ENCODE measurements around the gene RABL6.
"Not testable (repeated sequence)": the region's sequence is repeated elsewhere in the genome, so short reads cannot be mapped to it uniquely, and the experiment has no call there.

Gene RABL6

DNA sequence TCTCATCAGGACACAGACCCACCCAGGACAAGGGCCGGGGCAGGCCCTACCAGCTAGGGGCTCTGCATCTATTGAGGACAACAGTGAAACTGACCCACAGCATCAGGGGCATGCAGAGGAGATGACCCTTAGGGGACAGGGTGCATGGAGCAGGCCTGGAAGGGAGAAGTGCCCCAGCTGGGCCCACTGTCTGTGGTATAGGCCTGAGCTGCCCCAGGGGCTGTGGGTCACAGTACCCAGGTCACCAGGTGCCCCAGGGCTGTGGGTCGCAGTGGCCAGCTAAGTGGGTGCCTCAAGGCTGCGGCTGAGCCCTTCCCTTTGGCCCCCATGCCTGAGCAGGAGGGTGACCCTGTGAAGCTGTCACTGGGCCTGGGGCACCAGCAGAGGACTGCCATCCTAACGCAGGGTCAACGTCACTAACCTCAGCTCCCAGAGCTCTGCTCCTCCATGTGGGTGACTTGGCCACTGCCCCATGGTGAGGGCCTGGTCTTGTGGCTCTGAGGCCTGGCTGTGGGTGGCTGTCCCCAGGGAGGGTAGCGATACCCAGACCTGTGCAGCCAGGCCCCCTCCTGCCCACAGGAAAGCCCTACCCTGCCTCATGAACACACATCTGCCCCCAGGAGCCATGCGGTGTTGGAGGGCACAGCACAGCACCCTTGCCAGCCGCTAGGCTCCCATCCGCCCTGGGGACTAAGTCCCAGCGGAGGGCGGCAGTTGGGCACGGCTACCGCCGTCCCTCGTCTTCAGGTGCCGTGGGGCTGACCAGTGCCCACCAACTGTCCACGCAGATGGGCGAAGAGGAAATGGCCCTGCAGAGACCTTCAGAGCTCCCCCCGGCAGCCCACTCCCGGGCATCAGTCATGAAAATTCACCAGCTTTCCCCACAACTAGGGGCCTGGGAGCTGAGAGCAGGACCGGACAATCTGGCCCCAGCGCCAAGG, 53.5 kb downstream of the RABL6 start:
- Histone ChIP-seq H3K9me3 (ENCODE audit: control insufficient read depth in 5 of 5, low read length in 5 of 5) (no peaks in the 10 kb centered on the region), H3K27ac (ENCODE audit: low read depth, low read length) (no peak overlapping the region), H3K4me3 (ENCODE audit: low read depth in 1 of 5, low read length in 5 of 5) (no peak overlapping the region), H3K4me1 (ENCODE audit: control insufficient read depth in 5 of 5, insufficient read depth in 5 of 5, low read length in 5 of 5) (peaks cover 2 to 40% (median 27%) of the 10 kb centered on the region in 5 donors), H3K27me3 (ENCODE audit: control insufficient read depth in 5 of 5, insufficient read depth in 4 of 5, low read length in 5 of 5) (no peaks in the 10 kb centered on the region), H3K36me3 (ENCODE audit: control insufficient read depth in 5 of 5, insufficient read depth in 5 of 5, low read length in 5 of 5) (peaks cover 0 to 45% (median 34%) of the 10 kb centered on the region in 5 donors), H3K9ac (ENCODE audit: low read length in 5 of 5) (no peak overlapping the region)

DNA sequence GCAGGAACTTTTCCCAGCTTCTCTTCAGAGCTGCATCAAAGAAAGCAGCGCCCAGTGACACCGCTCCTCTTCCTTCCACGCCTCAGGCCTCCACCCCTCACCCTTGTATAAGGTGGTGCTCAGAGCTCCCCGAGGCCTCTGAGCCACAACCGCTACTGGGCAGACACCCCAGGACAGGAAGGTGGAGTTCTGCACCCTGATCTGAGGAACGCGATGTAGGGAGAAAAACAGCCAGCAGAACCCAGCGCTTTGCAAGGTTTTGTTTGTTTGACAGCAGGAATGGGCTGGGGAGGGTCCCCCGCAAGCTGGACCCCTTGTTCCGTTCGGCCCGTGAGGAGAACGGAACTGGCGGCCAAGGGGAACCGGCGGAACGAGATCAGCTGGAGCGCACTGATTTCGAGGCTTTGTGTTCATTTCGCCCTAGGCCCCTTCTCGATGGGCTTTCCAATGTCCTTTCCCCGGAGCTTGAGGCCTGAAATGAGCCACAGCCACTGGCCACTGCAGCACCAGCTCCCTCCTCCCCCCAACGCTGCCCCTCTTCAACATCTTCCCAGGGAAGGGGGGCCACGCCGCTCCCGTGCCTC, 54.2 kb downstream of the RABL6 start:
- Histone ChIP-seq H3K4me3 (ENCODE audit: low read depth in 1 of 5, low read length in 5 of 5) (no peak overlapping the region), H3K27me3 (ENCODE audit: control insufficient read depth in 5 of 5, insufficient read depth in 4 of 5, low read length in 5 of 5) (no peaks in the 10 kb centered on the region), H3K4me1 (ENCODE audit: control insufficient read depth in 5 of 5, insufficient read depth in 5 of 5, low read length in 5 of 5) (peaks cover 2 to 41% (median 31%) of the 10 kb centered on the region in 5 donors), H3K9me3 (ENCODE audit: control insufficient read depth in 5 of 5, low read length in 5 of 5) (no peaks in the 10 kb centered on the region), H3K36me3 (ENCODE audit: control insufficient read depth in 5 of 5, insufficient read depth in 5 of 5, low read length in 5 of 5) (peaks cover 0 to 45% (median 34%) of the 10 kb centered on the region in 5 donors), H3K9ac (ENCODE audit: low read length in 5 of 5) (no peak overlapping the region), H3K27ac (ENCODE audit: low read depth, low read length) (no peak overlapping the region)

- Histone ChIP-seq H3K9ac (ENCODE audit: low read length in 5 of 5) (no peak overlapping the region), H3K4me3 (ENCODE audit: low read depth in 1 of 5, low read length in 5 of 5) (no peak overlapping the region), H3K36me3 (ENCODE audit: control insufficient read depth in 5 of 5, insufficient read depth in 5 of 5, low read length in 5 of 5) (peaks cover 0 to 45% (median 34%) of the 10 kb centered on the region in 5 donors), H3K27ac (ENCODE audit: low read depth, low read length) (no peak overlapping the region), H3K9me3 (ENCODE audit: control insufficient read depth in 5 of 5, low read length in 5 of 5) (no peaks in the 10 kb centered on the region), H3K27me3 (ENCODE audit: control insufficient read depth in 5 of 5, insufficient read depth in 4 of 5, low read length in 5 of 5) (no peaks in the 10 kb centered on the region), H3K4me1 (ENCODE audit: control insufficient read depth in 5 of 5, insufficient read depth in 5 of 5, low read length in 5 of 5) (peaks cover 2 to 41% (median 33%) of the 10 kb centered on the region in 5 donors)
Observed at GRCh38 chr9:136862849-136863622, 55.3 kb downstream of the RABL6 start.

DNA sequence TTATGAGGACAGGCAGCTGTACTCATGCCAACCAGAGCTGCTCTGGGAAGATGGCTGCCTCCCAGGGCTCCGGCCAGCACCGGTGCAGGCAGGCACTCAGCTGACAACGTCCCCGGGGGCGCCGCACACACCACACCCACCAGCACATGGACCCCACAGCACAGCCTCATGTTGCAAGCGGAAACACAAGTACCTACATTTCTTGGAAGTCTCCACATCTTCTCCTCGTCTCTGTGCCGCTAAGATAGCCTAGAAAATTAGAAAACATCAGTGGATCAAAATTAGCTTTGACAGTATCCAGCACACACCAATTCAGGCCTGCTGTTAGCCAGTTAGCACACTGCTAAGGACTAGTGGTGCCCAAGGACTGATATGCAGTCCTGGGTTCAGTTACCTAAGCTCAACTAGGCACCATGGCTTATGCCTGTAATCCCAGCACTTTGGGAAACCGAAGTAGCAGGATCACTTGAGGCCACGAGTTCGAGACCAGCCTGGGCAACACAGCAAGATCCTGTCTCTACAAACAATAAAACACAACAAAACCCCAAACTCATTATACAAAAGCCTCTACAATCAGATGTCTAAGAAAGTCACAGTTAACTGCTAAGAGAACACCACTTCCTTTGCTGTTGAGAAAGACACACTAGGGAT, 56.0 kb downstream of the RABL6 start:
- Histone ChIP-seq H3K9ac (ENCODE audit: low read length in 5 of 5) (no peak overlapping the region), H3K4me1 (ENCODE audit: control insufficient read depth in 5 of 5, insufficient read depth in 5 of 5, low read length in 5 of 5) (peaks cover 2 to 36% (median 32%) of the 10 kb centered on the region in 5 donors), H3K4me3 (ENCODE audit: low read depth in 1 of 5, low read length in 5 of 5) (no peak overlapping the region), H3K27ac (ENCODE audit: low read depth, low read length) (no peak overlapping the region), H3K36me3 (ENCODE audit: control insufficient read depth in 5 of 5, insufficient read depth in 5 of 5, low read length in 5 of 5) (peaks cover 0 to 42% (median 34%) of the 10 kb centered on the region in 5 donors), H3K27me3 (ENCODE audit: control insufficient read depth in 5 of 5, insufficient read depth in 4 of 5, low read length in 5 of 5) (no peaks in the 10 kb centered on the region), H3K9me3 (ENCODE audit: control insufficient read depth in 5 of 5, low read length in 5 of 5) (peaks cover 0 to 3% (median 0%) of the 10 kb centered on the region in 5 donors)

- no peak overlapping the region for H3K27ac ChIP-seq (ENCODE audit: low read depth, low read length)
- peak overlapping the region; percentile 65 to 85 (median 81) for H3K4me3 ChIP-seq (ENCODE audit: low read depth in 1 of 5, low read length in 5 of 5)
- peaks cover 0 to 3% (median 0%) of the 10 kb centered on the region in 5 donors for H3K9me3 ChIP-seq (ENCODE audit: control insufficient read depth in 5 of 5, low read length in 5 of 5)
- H3K27me3 ChIP-seq (ENCODE audit: control insufficient read depth in 5 of 5, insufficient read depth in 4 of 5, low read length in 5 of 5), result no peaks in the 10 kb centered on the region
- H3K4me1 ChIP-seq (ENCODE audit: control insufficient read depth in 5 of 5, insufficient read depth in 5 of 5, low read length in 5 of 5), result peaks cover 2 to 23% (median 19%) of the 10 kb centered on the region in 5 donors
- peaks cover 0 to 37% (median 34%) of the 10 kb centered on the region in 5 donors for H3K36me3 ChIP-seq (ENCODE audit: control insufficient read depth in 5 of 5, insufficient read depth in 5 of 5, low read length in 5 of 5)
- H3K9ac ChIP-seq (ENCODE audit: low read length in 5 of 5), result peak overlapping the region; percentile 44 to 88 (median 83)
Observed at GRCh38 chr9:136865041-136865767, 57.5 kb downstream of the RABL6 start.

DNA sequence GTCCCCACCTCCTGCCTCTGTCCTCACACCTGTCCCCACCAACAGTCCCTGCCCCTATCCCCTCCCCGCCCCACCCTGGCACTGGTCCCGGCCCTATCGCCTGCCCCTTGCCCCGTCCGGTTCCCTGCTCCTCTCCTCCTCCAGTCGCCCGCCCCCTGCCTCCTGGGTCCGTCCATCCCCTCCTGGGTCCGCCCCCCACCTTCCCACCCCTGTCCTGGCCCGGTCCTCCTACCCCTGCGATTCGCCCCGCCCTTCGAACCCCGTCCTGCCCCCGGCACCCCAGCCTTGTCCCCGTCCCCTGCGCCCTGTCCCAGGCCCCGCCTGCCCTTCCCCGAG, 58.0 kb downstream of the RABL6 start:
- Histone ChIP-seq H3K27ac (ENCODE audit: low read depth, low read length) (peak overlapping the region; percentile 77), H3K27me3 (ENCODE audit: control insufficient read depth in 5 of 5, insufficient read depth in 4 of 5, low read length in 5 of 5) (no peaks in the 10 kb centered on the region), H3K9me3 (ENCODE audit: control insufficient read depth in 5 of 5, low read length in 5 of 5) (peaks cover 0 to 3% (median 0%) of the 10 kb centered on the region in 5 donors), H3K36me3 (ENCODE audit: control insufficient read depth in 5 of 5, insufficient read depth in 5 of 5, low read length in 5 of 5) (peaks cover 0 to 33% (median 32%) of the 10 kb centered on the region in 5 donors), H3K4me1 (ENCODE audit: control insufficient read depth in 5 of 5, insufficient read depth in 5 of 5, low read length in 5 of 5) (peaks cover 2 to 23% (median 19%) of the 10 kb centered on the region in 5 donors), H3K4me3 (ENCODE audit: low read depth in 1 of 5, low read length in 5 of 5) (peak overlapping the region; percentile 65 to 85 (median 81)), H3K9ac (ENCODE audit: low read length in 5 of 5) (peak overlapping the region; percentile 73 to 92 (median 83))

GRCh38 chr9:136866898-136867421, 59.2 kb downstream of the RABL6 start:
- H3K36me3 ChIP-seq (ENCODE audit: control insufficient read depth in 5 of 5, insufficient read depth in 5 of 5, low read length in 5 of 5), result peaks cover 0 to 20% (median 20%) of the 10 kb centered on the region in 5 donors
- not testable (repeated sequence) for H3K27me3 ChIP-seq (ENCODE audit: control insufficient read depth in 5 of 5, insufficient read depth in 4 of 5, low read length in 5 of 5); H3K27ac ChIP-seq (ENCODE audit: low read depth, low read length); H3K9me3 ChIP-seq (ENCODE audit: control insufficient read depth in 5 of 5, low read length in 5 of 5)
- H3K4me3 ChIP-seq (ENCODE audit: low read depth in 1 of 5, low read length in 5 of 5), result peak overlapping the region in 4 of 5 donors; percentile 47 to 85 (median 74)
- peak overlapping the region in 2 of 5 donors; percentile 51 to 74 for H3K9ac ChIP-seq (ENCODE audit: low read length in 5 of 5)
- H3K4me1 ChIP-seq (ENCODE audit: control insufficient read depth in 5 of 5, insufficient read depth in 5 of 5, low read length in 5 of 5), result peaks cover 2 to 23% (median 19%) of the 10 kb centered on the region in 5 donors

DNA sequence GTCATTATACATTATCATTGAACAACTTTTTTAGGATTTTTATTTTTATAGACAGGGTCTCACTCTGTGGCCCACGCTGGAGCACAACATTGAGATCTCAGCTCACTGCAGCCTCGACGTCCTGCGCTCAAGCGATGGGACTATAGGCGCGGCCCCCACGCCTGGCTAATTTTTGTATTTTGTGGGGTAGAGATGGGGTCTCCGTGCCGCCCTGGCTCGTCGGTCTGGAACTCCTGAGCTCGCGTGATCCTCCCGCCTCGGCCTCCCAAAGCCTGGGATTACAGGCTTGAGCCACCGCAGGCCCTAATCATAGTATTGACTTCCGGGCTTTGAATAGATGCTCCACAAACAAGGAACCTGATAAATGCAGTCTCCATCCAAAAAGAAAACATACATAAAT, 59.7 kb downstream of the RABL6 start:
- Histone ChIP-seq H3K27ac (ENCODE audit: low read depth, low read length) (no peak overlapping the region), H3K4me3 (ENCODE audit: low read depth in 1 of 5, low read length in 5 of 5) (no peak overlapping the region), H3K9me3 (ENCODE audit: control insufficient read depth in 5 of 5, low read length in 5 of 5) (peaks cover 0 to 3% (median 0%) of the 10 kb centered on the region in 5 donors), H3K9ac (ENCODE audit: low read length in 5 of 5) (no peak overlapping the region), H3K36me3 (ENCODE audit: control insufficient read depth in 5 of 5, insufficient read depth in 5 of 5, low read length in 5 of 5) (peaks cover 0 to 15% (median 14%) of the 10 kb centered on the region in 5 donors), H3K4me1 (ENCODE audit: control insufficient read depth in 5 of 5, insufficient read depth in 5 of 5, low read length in 5 of 5) (peaks cover 2 to 23% (median 19%) of the 10 kb centered on the region in 5 donors), H3K27me3 (ENCODE audit: control insufficient read depth in 5 of 5, insufficient read depth in 4 of 5, low read length in 5 of 5) (no peaks in the 10 kb centered on the region)

DNA sequence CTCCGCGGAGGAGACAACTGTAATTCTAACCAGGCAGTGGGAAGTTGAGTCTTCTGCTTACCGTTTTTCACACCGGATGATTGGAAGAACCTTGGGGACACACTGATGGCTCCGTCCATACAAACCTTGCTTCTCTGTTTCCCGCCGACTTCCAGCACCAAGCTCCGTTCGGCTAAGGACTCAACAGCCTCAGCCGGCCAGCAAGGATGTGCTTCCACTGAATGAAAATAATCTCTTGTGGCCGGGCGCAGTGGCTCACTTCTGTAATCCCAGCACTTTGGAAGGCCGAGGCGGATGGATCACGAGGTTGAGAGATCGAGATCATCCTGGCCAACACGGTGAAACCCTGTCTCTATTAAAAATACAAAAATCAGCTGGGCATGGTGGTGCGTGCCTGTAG, 60.2 kb downstream of the RABL6 start:
- no peaks in the 10 kb centered on the region for H3K27me3 ChIP-seq (ENCODE audit: control insufficient read depth in 5 of 5, insufficient read depth in 4 of 5, low read length in 5 of 5)
- H3K4me3 ChIP-seq (ENCODE audit: low read depth in 1 of 5, low read length in 5 of 5), result no peak overlapping the region
- no peak overlapping the region for H3K27ac ChIP-seq (ENCODE audit: low read depth, low read length)
- H3K4me1 ChIP-seq (ENCODE audit: control insufficient read depth in 5 of 5, insufficient read depth in 5 of 5, low read length in 5 of 5), result peaks cover 2 to 23% (median 19%) of the 10 kb centered on the region in 5 donors
- H3K36me3 ChIP-seq (ENCODE audit: control insufficient read depth in 5 of 5, insufficient read depth in 5 of 5, low read length in 5 of 5), result peaks cover 0 to 11% (median 10%) of the 10 kb centered on the region in 5 donors
- H3K9me3 ChIP-seq (ENCODE audit: control insufficient read depth in 5 of 5, low read length in 5 of 5), result peaks cover 0 to 3% (median 0%) of the 10 kb centered on the region in 5 donors
- H3K9ac ChIP-seq (ENCODE audit: low read length in 5 of 5), result no peak overlapping the region

Measured in subcutaneous abdominal adipose tissue (tissue), 5 donors.